HL-60 (cell line): ENCODE measurements around the gene CCDC138.

Experiments used
- DNase-seq, 2 experiments: peaks; one replicate each; pipeline ENCODE4 v3.0.0-alpha.2; 2010 to 2020; ENCODE audit warnings: low read depth in 1 of 2, low spot score in 1 of 2
- H3K27ac ChIP-seq: fragments of 250-450 bp; sonication (Bioruptor Pico); replicated peaks from 2 replicates; pipeline ENCODE4 v1.5.1; 2020; ENCODE audit warnings: mild to moderate bottlenecking, moderate library complexity
- H3K27me3 ChIP-seq: fragments of 250-450 bp; sonication (Bioruptor Pico); 2 replicates; pipeline ENCODE4 v1.5.1; 2021; ENCODE audit warnings: mild to moderate bottlenecking, moderate library complexity; ENCODE audit not compliant: insufficient read depth, poor library complexity, severe bottlenecking
- H3K4me3 ChIP-seq: replicated peaks from 2 replicates; pipeline ENCODE4 v1.5.1; 2011; ENCODE audit warnings: mild to moderate bottlenecking, control low read depth, low read length; ENCODE audit not compliant: insufficient read depth
- GABPA ChIP-seq: IDR thresholded peaks from 2 replicates; pipeline ENCODE4 v1.6.1; 2012; ENCODE audit warnings: low read depth
- POLR2AphosphoS5 ChIP-seq: IDR thresholded peaks from 2 replicates; pipeline ENCODE4 v1.6.1; 2012; ENCODE audit warnings: low read depth
- REST ChIP-seq: IDR thresholded peaks from 2 replicates; pipeline ENCODE4 v1.6.1; 2012; ENCODE audit warnings: low read depth; ENCODE audit not compliant: insufficient replicate concordance
- SPI1 ChIP-seq: IDR thresholded peaks from 2 replicates; pipeline ENCODE4 v1.6.1; 2012; ENCODE audit warnings: low read depth, mild to moderate bottlenecking, borderline replicate concordance
- TF ChIP-seq, protein P1 (sequence below): IDR thresholded peaks from one replicate; pipeline ENCODE4 v1.5.1; 2011; ENCODE audit warnings: low read length, control low read depth, inconsistent platforms; ENCODE audit not compliant: insufficient read depth

Gene CCDC138

DNA sequence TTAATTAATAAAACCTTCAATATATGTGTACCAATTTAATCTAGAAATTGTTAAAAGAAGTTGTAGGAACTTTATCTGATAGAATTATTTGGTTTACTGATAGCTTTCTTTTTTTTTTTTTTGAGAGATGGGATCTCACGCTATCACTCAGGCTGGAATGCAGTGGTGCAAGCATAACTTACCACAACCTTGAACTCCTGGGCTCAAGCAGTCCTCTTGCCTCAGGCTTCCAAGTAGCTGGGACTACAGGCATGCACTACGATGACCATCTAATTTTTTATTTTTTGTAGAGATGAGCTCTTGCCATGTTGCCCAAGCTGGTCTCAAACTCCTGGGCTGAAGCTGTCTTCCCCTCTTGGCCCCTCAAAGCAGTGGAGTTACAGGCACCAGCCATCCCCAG is 66.8 kb downstream of the CCDC138 start:
- H3K27ac ChIP-seq = no peak overlapping the region
- H3K4me3 ChIP-seq = no peak overlapping the region
- no peak for DNase-seq
- no peaks in the 10 kb centered on the region for H3K27me3 ChIP-seq
- TF ChIP-seq SPI1 (no peak), REST (no peak), GABPA (no peak), POLR2AphosphoS5 (no peak)
- TF ChIP-seq, protein P1, sequence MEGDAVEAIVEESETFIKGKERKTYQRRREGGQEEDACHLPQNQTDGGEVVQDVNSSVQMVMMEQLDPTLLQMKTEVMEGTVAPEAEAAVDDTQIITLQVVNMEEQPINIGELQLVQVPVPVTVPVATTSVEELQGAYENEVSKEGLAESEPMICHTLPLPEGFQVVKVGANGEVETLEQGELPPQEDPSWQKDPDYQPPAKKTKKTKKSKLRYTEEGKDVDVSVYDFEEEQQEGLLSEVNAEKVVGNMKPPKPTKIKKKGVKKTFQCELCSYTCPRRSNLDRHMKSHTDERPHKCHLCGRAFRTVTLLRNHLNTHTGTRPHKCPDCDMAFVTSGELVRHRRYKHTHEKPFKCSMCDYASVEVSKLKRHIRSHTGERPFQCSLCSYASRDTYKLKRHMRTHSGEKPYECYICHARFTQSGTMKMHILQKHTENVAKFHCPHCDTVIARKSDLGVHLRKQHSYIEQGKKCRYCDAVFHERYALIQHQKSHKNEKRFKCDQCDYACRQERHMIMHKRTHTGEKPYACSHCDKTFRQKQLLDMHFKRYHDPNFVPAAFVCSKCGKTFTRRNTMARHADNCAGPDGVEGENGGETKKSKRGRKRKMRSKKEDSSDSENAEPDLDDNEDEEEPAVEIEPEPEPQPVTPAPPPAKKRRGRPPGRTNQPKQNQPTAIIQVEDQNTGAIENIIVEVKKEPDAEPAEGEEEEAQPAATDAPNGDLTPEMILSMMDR = no peak

GRCh38 chr2:108854484-108854883 is 67.9 kb downstream of the CCDC138 start:
- DNase-seq = no peak
- H3K27ac ChIP-seq = no peak overlapping the region
- no peak overlapping the region for H3K4me3 ChIP-seq
- no peaks in the 10 kb centered on the region for H3K27me3 ChIP-seq
- TF ChIP-seq SPI1 (no peak), GABPA (no peak), REST (no peak), POLR2AphosphoS5 (no peak)
- TF ChIP-seq, protein P1 = no peak

DNA sequence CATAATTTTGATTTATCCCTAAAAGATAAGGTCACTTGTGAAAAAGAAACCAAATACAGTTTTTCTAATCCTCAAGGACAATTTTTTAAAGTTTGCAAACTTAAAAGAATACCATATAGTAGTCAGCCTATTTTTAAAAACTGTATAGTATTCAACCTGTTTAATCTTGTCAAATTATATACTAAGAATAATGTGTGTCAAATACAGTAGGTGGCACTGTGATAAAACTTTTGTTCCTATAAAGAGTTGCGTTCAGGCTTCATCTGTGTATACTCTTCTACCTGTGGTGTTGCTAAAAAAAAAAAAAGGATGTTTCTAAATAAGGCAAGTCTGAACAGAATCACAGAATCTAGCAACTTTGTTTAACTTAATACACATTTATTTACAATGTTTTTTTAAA is 68.6 kb downstream of the CCDC138 start:
- DNase-seq = no peak
- H3K27me3 ChIP-seq = no peaks in the 10 kb centered on the region
- no peak for TF ChIP-seq SPI1
- TF ChIP-seq, protein P1 = no peak
- TF ChIP-seq GABPA = no peak
- no peak for TF ChIP-seq REST
- TF ChIP-seq POLR2AphosphoS5 = no peak
- H3K27ac ChIP-seq = no peak overlapping the region
- no peak overlapping the region for H3K4me3 ChIP-seq
